GM10847 (cell line): Measurements from ENCODE around the gene ABHD6.

Source experiments
- POLR2A ChIP-seq: IDR thresholded peaks from 2 replicates; pipeline ENCODE4 v1.6.1; 2011; ENCODE audit not compliant: insufficient read length; ENCODE audit errors: extremely low read depth

The ABHD6 gene

GRCh38 chr3:58251631-58252035 lies 14.0 kb downstream of the ABHD6 start:
- TF ChIP-seq POLR2A: no peak

- TF ChIP-seq POLR2A: no peak
Measured at GRCh38 chr3:58254144-58254543, 16.6 kb downstream of the ABHD6 start.

- TF ChIP-seq POLR2A: no peak
Measured at GRCh38 chr3:58256061-58256460, 18.5 kb downstream of the ABHD6 start.

DNA sequence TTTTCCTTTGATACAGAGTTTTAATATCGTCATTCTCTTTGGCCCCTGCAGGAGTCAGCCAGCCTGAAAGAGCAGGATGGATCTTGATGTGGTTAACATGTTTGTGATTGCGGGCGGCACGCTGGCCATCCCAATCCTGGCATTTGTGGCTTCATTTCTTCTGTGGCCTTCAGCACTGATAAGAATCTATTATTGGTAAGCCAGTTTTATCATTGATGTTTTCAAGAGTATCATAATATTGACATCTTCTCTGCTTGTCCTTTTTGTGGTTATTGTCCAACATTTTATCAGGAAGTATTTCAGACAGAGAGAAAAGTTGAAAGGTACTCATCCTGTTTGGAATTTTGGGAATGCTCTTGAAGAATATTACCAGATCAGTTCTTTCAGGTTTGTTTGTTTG lies 18.9 kb downstream of the ABHD6 start:
- TF ChIP-seq POLR2A: no peak

DNA sequence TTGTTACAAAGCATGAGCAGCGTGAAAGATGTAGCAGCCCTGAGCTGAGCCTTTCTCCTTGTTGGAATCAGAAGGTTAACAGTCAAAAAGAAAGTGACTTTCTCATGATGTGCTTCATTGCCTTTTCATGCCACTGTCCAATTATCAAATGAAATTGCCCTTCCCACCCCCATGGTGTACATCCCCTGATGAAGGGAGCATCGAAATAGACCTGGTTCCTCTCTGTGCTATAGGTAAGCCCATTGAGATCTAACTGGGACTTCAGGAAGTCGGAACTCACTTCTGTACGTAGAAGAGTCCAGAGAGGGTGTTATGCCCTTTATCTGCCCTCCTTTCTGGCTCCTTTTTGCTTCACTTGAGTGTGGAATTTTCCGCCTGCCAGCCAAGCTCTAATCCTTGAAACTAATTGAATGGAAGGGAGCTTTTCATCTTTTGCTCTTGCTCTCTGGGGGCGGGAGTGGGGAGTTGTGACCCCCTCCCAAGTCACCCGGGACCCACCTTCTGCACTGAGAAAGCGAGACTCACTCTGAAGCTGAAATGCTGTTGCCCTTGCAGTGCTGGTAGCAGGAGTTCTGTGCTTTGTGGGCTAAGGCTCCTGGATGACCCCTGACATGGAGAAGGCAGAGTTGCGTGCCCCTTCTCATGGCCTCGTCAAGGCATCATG lies 20.9 kb downstream of the ABHD6 start:
- no peak for TF ChIP-seq POLR2A

GRCh38 chr3:58260261-58260731 lies 22.7 kb downstream of the ABHD6 start:
- no peak for TF ChIP-seq POLR2A

- no peak for TF ChIP-seq POLR2A
Measured at GRCh38 chr3:58260733-58261132, 23.1 kb downstream of the ABHD6 start.

GRCh38 chr3:58261954-58262666 lies 24.5 kb downstream of the ABHD6 start:
- no peak for TF ChIP-seq POLR2A

- TF ChIP-seq POLR2A: no peak
Measured at GRCh38 chr3:58266577-58266976, 29.0 kb downstream of the ABHD6 start.

DNA sequence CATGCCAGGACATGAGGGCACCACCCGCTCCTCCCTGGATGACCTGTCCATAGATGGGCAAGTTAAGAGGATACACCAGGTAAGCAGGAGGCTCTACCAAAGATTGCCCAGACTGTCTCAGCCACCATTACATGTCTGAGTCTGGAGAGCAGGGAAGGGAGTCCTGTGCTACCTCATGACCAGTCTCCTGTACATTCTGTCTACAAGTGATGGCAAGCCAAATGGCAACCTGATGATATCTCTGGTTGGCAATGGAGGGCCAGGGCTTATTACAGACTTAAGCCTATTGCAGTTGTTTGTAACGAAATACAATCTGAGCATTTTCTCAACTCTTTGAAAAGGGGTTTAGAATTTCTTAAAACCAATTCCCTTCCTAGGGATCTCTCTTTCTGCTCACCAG lies 31.8 kb downstream of the ABHD6 start:
- no peak for TF ChIP-seq POLR2A

DNA sequence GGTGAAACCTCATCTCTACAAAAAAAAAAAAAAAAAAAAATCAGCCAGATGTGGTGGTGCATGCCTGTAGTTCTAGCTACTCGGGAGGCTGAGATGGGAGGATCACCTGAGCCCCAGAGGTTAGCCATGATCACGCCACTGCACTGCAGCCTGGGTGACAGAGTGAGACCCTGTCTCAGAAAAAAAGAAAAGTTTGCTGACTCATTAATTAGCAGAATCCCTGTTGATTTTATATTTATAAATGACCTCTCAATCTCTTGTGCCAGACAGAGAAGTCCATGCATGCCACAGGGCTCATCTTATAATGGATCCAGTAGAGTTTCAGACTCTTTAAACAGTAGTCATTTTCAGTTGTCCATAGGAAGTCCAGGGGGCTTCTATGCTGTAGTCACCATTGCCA lies 32.9 kb downstream of the ABHD6 start:
- TF ChIP-seq POLR2A: no peak

- TF ChIP-seq POLR2A: no peak
Measured at GRCh38 chr3:58271901-58272501, 34.4 kb downstream of the ABHD6 start.

- no peak for TF ChIP-seq POLR2A
Measured at GRCh38 chr3:58272891-58273290, 35.3 kb downstream of the ABHD6 start.

DNA sequence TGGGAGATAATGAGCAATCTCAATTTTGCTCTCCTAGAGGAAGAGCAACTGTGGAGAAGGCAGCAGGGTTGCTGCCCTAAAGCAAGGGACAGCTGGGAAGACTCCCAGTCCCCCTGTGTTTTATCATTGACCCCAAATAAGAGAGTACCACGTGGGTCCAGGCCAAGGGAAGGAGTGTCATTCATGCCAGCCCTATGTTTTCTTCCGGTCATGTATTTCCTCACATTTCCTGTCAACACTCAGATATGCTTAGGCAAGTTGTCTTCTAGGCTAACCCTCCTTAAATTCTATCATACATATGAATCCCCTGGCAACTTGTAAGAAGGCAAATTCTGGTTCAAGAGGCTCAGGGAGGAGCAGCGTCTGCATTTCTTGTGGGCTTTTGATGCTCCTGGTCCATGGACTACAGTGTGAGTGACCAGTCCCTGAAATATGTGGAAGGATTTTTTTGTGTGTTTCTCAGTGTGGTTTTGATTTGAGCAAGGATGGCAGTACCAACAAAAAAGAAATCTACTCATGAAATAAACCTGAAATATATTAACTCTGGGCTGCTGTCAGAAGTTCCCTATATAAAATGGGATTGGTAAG lies 36.5 kb downstream of the ABHD6 start:
- no peak for TF ChIP-seq POLR2A

GRCh38 chr3:58281069-58281468 lies 43.5 kb downstream of the ABHD6 start:
- no peak for TF ChIP-seq POLR2A

GRCh38 chr3:58285334-58285733 lies 47.7 kb downstream of the ABHD6 start:
- no peak for TF ChIP-seq POLR2A

GRCh38 chr3:58287354-58287753 lies 49.8 kb downstream of the ABHD6 start:
- TF ChIP-seq POLR2A: no peak
